Neural cell (in vitro differentiated cells): ENCODE results near the gene ANO4.

Experiments
- CTCF ChIP-seq: fragments of 450-650 bp; IDR thresholded peaks from 2 replicates; pipeline ENCODE4 v1.5.1; 2014; ENCODE audit warnings: antibody characterized with exemption, mild to moderate bottlenecking, moderate library complexity; ENCODE audit not compliant: poor library complexity, severe bottlenecking
- EP300 ChIP-seq: fragments of 450-650 bp; conservative IDR thresholded peaks from 2 replicates; pipeline ENCODE4 v1.6.1; 2014; ENCODE audit warnings: antibody characterized with exemption, mild to moderate bottlenecking, moderate library complexity; ENCODE audit not compliant: poor library complexity, severe bottlenecking
- EZH2 ChIP-seq: fragments of 200-600, 300-800 bp; shearing (Covaris generic), sonication (generic); IDR thresholded peaks from 2 replicates; pipeline ENCODE4 v1.6.1; 2014; ENCODE audit warnings: antibody characterized with exemption, low read length, borderline replicate concordance, mild to moderate bottlenecking; ENCODE audit not compliant: insufficient read depth, poor library complexity, severe bottlenecking
- POLR2AphosphoS5 ChIP-seq: IDR thresholded peaks from 2 replicates; pipeline ENCODE4 v1.6.1; 2012
- RAD21 ChIP-seq: fragments of 450-650 bp; conservative IDR thresholded peaks from 2 replicates; pipeline ENCODE4 v1.6.1; 2014; ENCODE audit warnings: antibody characterized with exemption, mild to moderate bottlenecking, moderate library complexity
- REST ChIP-seq: IDR thresholded peaks from 2 replicates; pipeline ENCODE4 v1.6.1; 2012; ENCODE audit warnings: borderline replicate concordance
- SMC3 ChIP-seq: fragments of 450-650 bp; conservative IDR thresholded peaks from 2 replicates; pipeline ENCODE4 v1.6.1; 2014; ENCODE audit warnings: antibody characterized with exemption, mild to moderate bottlenecking, moderate library complexity; ENCODE audit not compliant: poor library complexity
- TAF1 ChIP-seq: IDR thresholded peaks from 2 replicates; pipeline ENCODE4 v1.6.1; 2012; ENCODE audit warnings: low read depth

- TF ChIP-seq CTCF (no peak), SMC3 (no peak), EP300 (no peak), EZH2 (no peak), POLR2AphosphoS5 (no peak), REST (no peak), RAD21 (no peak), TAF1 (no peak)
Measured at GRCh38 chr12:100845095-100845494, 50.5 kb downstream of the ANO4 start.
